ENCODE data around the gene BATF2. TPM values are rescaled to one million over a fixed set of nuclear protein-coding genes. Genes with fewer than 3 reads are reported as not detected.

The BATF2 gene
- total and polyA plus RNA-seq, 4 donors: 0.51 to 3.2 (median 1.4) TPM

DNA sequence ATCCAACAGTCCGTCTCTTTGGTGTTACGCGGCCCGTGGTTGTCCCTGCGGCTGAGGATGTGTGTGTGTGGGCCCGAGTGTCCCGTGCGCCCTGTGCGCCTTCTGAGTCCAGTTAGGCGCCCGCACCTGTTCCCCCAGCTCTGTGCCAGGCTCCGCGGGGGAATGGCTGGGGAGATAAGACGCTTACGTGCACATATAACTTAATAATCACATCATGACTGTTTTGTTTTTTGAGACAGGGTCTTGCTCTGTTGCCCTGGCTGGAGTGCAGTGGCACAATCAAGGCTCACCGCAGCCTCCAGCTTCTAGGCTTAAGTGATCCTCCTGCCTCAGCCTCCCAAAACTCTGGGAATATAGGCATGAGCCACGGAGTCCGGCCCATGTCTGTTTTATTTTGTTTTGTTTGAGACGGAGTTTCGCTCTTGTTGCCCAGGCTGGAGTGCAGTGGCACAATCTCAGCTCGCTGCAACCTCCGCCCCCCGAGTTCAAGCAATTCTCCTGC is 18.0 kb upstream of the BATF2 start:
- Histone ChIP-seq H3K4me1 (ENCODE audit: control insufficient read depth in 4 of 4, insufficient read depth in 4 of 4, low read length in 3 of 4) (peaks cover 0 to 16% (median 10%) of the 10 kb centered on the region in 4 donors), H3K27ac (ENCODE audit: low read depth in 1 of 2, low read length in 2 of 2) (peak overlapping the region; percentile 97 to 99), H3K36me3 (ENCODE audit: control insufficient read depth in 4 of 4, insufficient read depth in 3 of 4, low read depth in 1 of 4, low read length in 3 of 4) (peaks cover 2% of the 10 kb centered on the region in 4 donors), H3K27me3 (ENCODE audit: control insufficient read depth in 4 of 4, insufficient read depth in 4 of 4, low read length in 3 of 4) (no peaks in the 10 kb centered on the region), H3K9me3 (ENCODE audit: control insufficient read depth in 4 of 4, low read length in 3 of 4) (no peaks in the 10 kb centered on the region), H3K9ac (ENCODE audit: low read depth in 1 of 2, low read length in 2 of 2) (peak overlapping the region; percentile 37 to 44), H3K4me3 (ENCODE audit: low read depth in 1 of 3, low read length in 3 of 3) (peak overlapping the region; percentile 80 to 94 (median 91))
- no peak for DNase-seq (ENCODE audit: low spot score)
- 33% methylated on average over 23 of the region's 23 CpGs for WGBS
- TF ChIP-seq, protein P1, sequence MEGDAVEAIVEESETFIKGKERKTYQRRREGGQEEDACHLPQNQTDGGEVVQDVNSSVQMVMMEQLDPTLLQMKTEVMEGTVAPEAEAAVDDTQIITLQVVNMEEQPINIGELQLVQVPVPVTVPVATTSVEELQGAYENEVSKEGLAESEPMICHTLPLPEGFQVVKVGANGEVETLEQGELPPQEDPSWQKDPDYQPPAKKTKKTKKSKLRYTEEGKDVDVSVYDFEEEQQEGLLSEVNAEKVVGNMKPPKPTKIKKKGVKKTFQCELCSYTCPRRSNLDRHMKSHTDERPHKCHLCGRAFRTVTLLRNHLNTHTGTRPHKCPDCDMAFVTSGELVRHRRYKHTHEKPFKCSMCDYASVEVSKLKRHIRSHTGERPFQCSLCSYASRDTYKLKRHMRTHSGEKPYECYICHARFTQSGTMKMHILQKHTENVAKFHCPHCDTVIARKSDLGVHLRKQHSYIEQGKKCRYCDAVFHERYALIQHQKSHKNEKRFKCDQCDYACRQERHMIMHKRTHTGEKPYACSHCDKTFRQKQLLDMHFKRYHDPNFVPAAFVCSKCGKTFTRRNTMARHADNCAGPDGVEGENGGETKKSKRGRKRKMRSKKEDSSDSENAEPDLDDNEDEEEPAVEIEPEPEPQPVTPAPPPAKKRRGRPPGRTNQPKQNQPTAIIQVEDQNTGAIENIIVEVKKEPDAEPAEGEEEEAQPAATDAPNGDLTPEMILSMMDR (IDR thresholded peaks at IDR 0.05; ENCODE audit: low read depth, low read length, missing input control): no peak
- no peak for TF ChIP-seq TAF1 (conservative IDR thresholded peaks at IDR 0.05)
- TF ChIP-seq JUND (IDR thresholded peaks at IDR 0.05): no peak
- no peak for TF ChIP-seq FOXA2 (IDR thresholded peaks at IDR 0.05)
- TF ChIP-seq RAD21 (IDR thresholded peaks at IDR 0.05): no peak

DNA sequence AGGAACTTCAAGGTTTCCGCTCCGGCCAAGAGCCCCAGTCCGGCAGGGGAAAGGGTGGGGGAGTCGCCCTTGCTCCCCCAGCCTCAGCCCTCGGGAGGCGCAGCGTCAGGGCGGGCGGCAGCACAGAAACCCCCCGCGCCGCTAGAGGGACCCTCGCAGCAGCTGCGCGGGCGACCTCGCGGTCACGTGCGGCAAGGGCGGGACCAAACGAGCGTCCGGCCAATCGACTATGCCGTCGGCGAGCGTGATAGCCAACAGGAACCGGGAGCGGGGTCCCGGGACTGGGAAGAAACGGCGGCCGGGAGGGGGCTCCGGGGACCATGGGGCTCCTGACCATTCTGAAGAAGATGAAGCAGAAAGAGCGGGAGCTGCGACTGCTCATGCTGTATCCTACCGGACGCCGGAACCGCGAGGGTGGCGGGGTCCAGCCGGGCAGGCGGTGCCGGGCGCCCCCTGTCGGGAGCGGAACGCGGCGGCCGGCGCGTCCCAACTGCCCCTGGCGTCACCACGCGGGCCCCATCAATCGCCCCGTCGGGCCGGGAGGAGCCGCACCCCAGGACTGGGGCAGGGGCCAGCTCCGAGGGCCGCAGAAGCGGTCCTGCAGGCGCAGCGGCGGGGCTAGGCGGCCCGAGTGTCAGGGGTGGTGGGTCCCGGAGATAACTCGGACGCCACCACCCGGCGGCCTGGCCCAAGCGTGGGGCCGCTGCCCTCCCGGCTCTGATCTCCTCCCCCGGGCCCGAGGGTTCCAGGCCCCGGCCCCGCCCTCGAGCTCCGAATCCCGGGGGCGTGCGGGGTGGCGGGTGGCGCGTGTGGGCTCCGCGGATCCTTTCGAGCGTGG is 17.3 kb upstream of the BATF2 start, which contains the start of gene ARL2:
Gene ARL2, plus strand, starts transcription at position 273 of the 838 bp plus-strand sequence. Its CDS starts 48 bp downstream, at position 321.
- peak within 1 kb of the TSS; percentile 80 to 94 (median 91) for H3K4me3 ChIP-seq (ENCODE audit: low read depth in 1 of 3, low read length in 3 of 3)
- peak within 1 kb of the TSS; percentile 79 to 95 for H3K9ac ChIP-seq (ENCODE audit: low read depth in 1 of 2, low read length in 2 of 2)
- H3K27me3 ChIP-seq (ENCODE audit: control insufficient read depth in 4 of 4, insufficient read depth in 4 of 4, low read length in 3 of 4): no peaks in the 10 kb centered on the region
- DNase-seq (ENCODE audit: low spot score): peak; percentile 91
- peak within 1 kb of the TSS; percentile 97 to 99 for H3K27ac ChIP-seq (ENCODE audit: low read depth in 1 of 2, low read length in 2 of 2)
- under 1% methylated on average over 96 of the region's 96 CpGs for WGBS
- H3K36me3 ChIP-seq (ENCODE audit: control insufficient read depth in 4 of 4, insufficient read depth in 3 of 4, low read depth in 1 of 4, low read length in 3 of 4): peaks cover 2% of the 10 kb centered on the region in 4 donors
- TF ChIP-seq EGR1 (IDR thresholded peaks at IDR 0.05; ENCODE audit: low read depth in 2 of 2) (no peak), RAD21 (IDR thresholded peaks at IDR 0.05) (peak in 1 of 2 donors; percentile 30), SP1 (IDR thresholded peaks at IDR 0.05) (peak; percentile 17), YY1 (IDR thresholded peaks at IDR 0.05) (no peak)
- TF ChIP-seq, protein P1 (IDR thresholded peaks at IDR 0.05; ENCODE audit: low read depth, low read length, missing input control): peak; percentile 75
- TF ChIP-seq, protein P2, sequence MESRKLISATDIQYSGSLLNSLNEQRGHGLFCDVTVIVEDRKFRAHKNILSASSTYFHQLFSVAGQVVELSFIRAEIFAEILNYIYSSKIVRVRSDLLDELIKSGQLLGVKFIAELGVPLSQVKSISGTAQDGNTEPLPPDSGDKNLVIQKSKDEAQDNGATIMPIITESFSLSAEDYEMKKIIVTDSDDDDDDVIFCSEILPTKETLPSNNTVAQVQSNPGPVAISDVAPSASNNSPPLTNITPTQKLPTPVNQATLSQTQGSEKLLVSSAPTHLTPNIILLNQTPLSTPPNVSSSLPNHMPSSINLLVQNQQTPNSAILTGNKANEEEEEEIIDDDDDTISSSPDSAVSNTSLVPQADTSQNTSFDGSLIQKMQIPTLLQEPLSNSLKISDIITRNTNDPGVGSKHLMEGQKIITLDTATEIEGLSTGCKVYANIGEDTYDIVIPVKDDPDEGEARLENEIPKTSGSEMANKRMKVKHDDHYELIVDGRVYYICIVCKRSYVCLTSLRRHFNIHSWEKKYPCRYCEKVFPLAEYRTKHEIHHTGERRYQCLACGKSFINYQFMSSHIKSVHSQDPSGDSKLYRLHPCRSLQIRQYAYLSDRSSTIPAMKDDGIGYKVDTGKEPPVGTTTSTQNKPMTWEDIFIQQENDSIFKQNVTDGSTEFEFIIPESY (IDR thresholded peaks at IDR 0.05): no peak
- peaks cover 0 to 16% (median 10%) of the 10 kb centered on the region in 4 donors for H3K4me1 ChIP-seq (ENCODE audit: control insufficient read depth in 4 of 4, insufficient read depth in 4 of 4, low read length in 3 of 4)
- H3K9me3 ChIP-seq (ENCODE audit: control insufficient read depth in 4 of 4, low read length in 3 of 4): no peaks in the 10 kb centered on the region

Measured in liver (tissue), 9 donors.